ENCODE results near the gene LMOD2.

DNA sequence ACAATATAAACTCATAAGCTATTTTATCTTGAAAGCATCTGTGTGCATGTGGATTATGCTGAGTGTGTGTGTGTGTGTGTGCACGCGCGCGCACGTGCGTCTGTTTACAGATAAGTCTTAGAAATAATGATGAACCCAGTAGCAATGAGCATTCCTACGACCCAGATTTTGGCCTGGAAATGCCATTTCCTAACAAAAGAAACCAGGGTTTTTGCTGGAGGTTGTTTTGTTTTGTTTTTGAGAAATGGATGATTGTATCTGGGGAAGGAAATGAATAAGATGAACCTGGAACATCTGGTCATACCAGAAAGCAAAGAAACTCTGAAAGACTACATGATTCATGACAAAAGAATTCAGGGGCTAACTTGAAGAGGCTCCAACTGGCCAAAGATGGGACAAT is 22.1 kb upstream of the LMOD2 start:
- no peak for TF ChIP-seq CTCF (IDR thresholded peaks at IDR 0.05)
- TF ChIP-seq POLR2A (IDR thresholded peaks at IDR 0.05), result no peak
- no peak for TF ChIP-seq POLR2AphosphoS5 (IDR thresholded peaks at IDR 0.05)
